ENCODE results near the gene PGAP6. TPM values are rescaled to one million over a fixed set of nuclear protein-coding genes. Genes with fewer than 3 reads are reported as not detected.
A peak's percentile ranks its signal among the peaks of the same experiment; 100 is the strongest.
"Not testable (repeated sequence)": the region's sequence is repeated elsewhere in the genome, so short reads cannot be mapped to it uniquely, and the experiment has no call there.

PGAP6 gene
- total RNA-seq, 1 donor from 2014 or later: 11.0 TPM

DNA sequence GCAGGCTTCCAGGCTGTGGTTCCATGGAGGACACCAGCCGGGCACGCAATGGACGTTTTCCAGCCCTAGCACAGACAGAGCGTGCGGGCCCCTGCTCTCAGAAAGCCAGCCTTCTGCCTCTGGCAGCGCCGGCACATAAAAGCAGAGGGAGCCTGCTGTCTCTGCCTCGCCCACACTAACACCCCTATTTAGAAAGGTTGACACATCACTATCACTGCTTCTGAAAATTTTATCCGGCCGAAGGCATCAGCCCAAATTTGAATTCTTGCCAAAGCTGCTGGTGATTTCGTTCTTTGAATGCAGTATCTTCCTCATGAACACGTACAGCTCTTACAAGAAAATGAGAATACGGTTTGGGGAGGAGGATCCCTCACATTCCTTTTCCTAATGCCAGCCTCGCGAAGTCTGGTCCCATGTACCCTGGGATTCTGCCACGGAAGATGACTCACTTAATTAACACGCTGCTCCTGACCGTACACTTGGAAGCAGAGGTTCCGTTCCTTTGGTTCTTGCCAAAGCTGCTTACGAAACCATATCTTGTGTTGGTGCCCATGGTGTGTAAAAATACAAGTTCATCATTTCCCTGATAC is 42.4 kb upstream of the PGAP6 start:
- peak overlapping the region; percentile 73 to 86 (median 83) for H3K4me3 ChIP-seq (ENCODE audit: low read length in 3 of 3)
- no peaks in the 10 kb centered on the region for H3K27me3 ChIP-seq (ENCODE audit: control insufficient read depth in 3 of 3, insufficient read depth in 3 of 3, low read length in 3 of 3)
- H3K9me3 ChIP-seq (ENCODE audit: control insufficient read depth in 3 of 3, low read length in 3 of 3): no peaks in the 10 kb centered on the region
- H3K36me3 ChIP-seq (ENCODE audit: control insufficient read depth in 3 of 3, insufficient read depth in 3 of 3, low read length in 3 of 3): peaks cover 2 to 7% (median 5%) of the 10 kb centered on the region in 3 donors
- H3K9ac ChIP-seq (ENCODE audit: low read depth in 1 of 3, low read length in 3 of 3): peak overlapping the region; percentile 87 to 94 (median 93)
- H3K4me1 ChIP-seq (ENCODE audit: control insufficient read depth in 3 of 3, insufficient read depth in 3 of 3, low read length in 3 of 3): peaks cover 33 to 44% (median 35%) of the 10 kb centered on the region in 3 donors
- peak overlapping the region; percentile 97 for H3K27ac ChIP-seq (ENCODE audit: low read depth, low read length)

DNA sequence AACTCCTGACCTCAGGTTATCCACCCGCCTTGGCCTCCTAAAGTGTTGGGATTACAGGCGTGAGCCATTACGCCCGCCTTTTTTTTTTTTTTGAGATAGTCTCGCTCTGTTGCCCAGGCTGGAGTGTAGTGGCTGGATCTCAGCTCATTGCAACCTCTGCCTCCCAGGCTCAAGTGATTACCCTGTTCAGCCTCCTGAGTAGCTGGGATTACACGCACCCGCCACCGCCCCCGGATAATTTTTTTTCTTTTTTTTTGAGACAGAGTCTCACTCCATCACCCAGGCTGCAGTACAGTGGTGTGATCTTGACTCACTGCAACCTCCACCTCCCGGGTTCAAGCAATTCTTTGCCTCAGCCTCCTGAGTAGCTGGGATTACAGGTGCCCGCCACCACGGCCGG is 40.4 kb upstream of the PGAP6 start:
- H3K9ac ChIP-seq (ENCODE audit: low read depth in 1 of 3, low read length in 3 of 3); H3K36me3 ChIP-seq (ENCODE audit: control insufficient read depth in 3 of 3, insufficient read depth in 3 of 3, low read length in 3 of 3); H3K4me3 ChIP-seq (ENCODE audit: low read length in 3 of 3); H3K27me3 ChIP-seq (ENCODE audit: control insufficient read depth in 3 of 3, insufficient read depth in 3 of 3, low read length in 3 of 3); H3K27ac ChIP-seq (ENCODE audit: low read depth, low read length); H3K9me3 ChIP-seq (ENCODE audit: control insufficient read depth in 3 of 3, low read length in 3 of 3): not testable (repeated sequence)
- peaks cover 17 to 26% (median 25%) of the 10 kb centered on the region in 3 donors for H3K4me1 ChIP-seq (ENCODE audit: control insufficient read depth in 3 of 3, insufficient read depth in 3 of 3, low read length in 3 of 3)

DNA sequence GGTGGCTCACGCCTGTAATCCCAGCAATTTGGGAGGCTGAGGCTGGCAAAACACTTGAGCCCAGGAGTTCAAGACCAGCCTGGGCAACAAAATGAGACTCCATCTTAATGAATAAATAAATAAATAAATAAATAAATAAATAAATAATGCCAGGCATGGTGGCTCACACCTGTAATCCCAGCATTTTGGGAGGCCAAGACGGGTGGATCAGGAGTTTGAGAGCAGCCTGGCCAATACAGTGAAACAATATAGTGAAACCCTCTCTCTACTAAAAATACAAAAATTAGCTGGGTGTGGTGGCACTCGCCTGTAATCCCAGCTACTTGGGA is 33.4 kb upstream of the PGAP6 start:
- H3K27ac ChIP-seq (ENCODE audit: low read depth, low read length); H3K4me1 ChIP-seq (ENCODE audit: control insufficient read depth in 3 of 3, insufficient read depth in 3 of 3, low read length in 3 of 3); H3K9me3 ChIP-seq (ENCODE audit: control insufficient read depth in 3 of 3, low read length in 3 of 3); H3K27me3 ChIP-seq (ENCODE audit: control insufficient read depth in 3 of 3, insufficient read depth in 3 of 3, low read length in 3 of 3); H3K4me3 ChIP-seq (ENCODE audit: low read length in 3 of 3); H3K9ac ChIP-seq (ENCODE audit: low read depth in 1 of 3, low read length in 3 of 3): not testable (repeated sequence)
- peaks cover 11 to 13% (median 13%) of the 10 kb centered on the region in 3 donors for H3K36me3 ChIP-seq (ENCODE audit: control insufficient read depth in 3 of 3, insufficient read depth in 3 of 3, low read length in 3 of 3)

DNA sequence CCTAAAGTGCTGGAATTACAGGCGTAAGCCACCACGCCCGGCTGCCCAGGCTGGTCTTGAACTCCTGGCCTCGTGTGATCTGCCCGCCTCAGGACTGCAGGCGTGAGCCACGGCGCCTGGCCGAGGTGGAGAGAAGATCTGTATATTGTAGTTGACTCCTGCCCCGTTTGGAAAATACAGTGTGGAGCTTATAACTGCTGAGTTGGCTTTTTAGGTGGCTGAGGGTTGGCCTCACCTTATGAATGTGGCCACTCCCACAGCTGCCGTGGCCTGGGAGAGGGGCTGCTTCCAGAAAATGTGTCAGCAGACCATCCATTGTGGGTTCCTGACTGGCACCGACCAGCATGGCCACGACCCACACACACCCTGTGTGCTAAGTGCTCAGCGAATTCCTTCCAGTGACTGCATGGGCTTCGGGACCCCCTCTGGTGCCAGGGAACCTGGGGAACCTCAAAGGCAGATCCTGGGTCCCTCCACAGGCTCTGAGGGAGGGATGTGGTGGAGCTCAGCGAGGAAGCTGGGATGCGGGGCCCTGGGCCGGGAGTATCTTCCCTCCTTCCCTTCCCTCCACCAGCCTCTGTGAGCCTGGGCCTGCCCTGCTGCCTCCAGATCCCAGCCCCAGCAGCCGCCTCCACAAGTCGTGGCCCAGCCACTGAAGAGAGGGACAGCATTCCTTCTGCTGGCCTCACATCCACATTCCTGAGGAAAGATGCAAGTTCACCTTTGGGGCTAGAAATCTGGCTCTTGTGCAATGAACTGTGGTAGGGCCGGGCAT is 32.8 kb upstream of the PGAP6 start:
- no peaks in the 10 kb centered on the region for H3K4me1 ChIP-seq (ENCODE audit: control insufficient read depth in 3 of 3, insufficient read depth in 3 of 3, low read length in 3 of 3)
- H3K9me3 ChIP-seq (ENCODE audit: control insufficient read depth in 3 of 3, low read length in 3 of 3): no peaks in the 10 kb centered on the region
- H3K27ac ChIP-seq (ENCODE audit: low read depth, low read length): no peak overlapping the region
- H3K9ac ChIP-seq (ENCODE audit: low read depth in 1 of 3, low read length in 3 of 3): no peak overlapping the region
- H3K27me3 ChIP-seq (ENCODE audit: control insufficient read depth in 3 of 3, insufficient read depth in 3 of 3, low read length in 3 of 3): no peaks in the 10 kb centered on the region
- H3K36me3 ChIP-seq (ENCODE audit: control insufficient read depth in 3 of 3, insufficient read depth in 3 of 3, low read length in 3 of 3): peaks cover 11 to 19% (median 13%) of the 10 kb centered on the region in 3 donors
- H3K4me3 ChIP-seq (ENCODE audit: low read length in 3 of 3): no peak overlapping the region

DNA sequence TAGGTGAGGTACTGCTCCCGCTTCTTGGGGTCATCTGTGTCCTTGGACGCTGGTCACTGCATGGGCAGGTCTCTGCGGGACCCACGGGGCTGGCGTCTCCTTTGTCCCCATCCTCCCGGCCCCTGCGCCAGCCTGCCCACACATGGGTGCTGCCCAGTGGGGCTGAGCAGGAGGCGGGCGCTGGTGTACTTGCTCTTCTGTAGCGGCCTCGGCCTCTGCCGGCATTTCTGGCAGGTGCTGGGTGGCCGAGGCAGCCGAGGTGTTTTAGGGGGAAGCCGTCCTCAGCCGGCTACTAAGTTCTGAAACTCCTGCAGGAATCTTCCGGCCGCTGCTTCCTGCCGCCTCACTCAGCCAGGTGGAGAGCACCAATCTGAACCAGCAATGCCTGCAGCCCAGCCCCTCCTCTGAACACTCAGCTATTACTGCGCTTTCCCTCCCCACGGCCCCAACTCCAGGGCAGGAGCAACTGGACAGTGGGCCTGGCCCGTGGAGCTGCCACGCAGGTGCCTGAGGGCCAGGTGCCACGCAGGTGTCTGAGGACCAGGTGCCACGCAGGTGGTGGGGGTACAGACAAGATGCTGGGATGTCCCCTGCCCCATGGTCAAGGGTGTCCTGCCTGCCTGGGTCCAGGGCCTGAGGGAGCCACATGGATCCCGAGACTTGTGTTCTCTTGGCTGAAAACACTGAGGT is 29.9 kb upstream of the PGAP6 start:
- Histone ChIP-seq H3K9ac (ENCODE audit: low read depth in 1 of 3, low read length in 3 of 3) (no peak overlapping the region), H3K36me3 (ENCODE audit: control insufficient read depth in 3 of 3, insufficient read depth in 3 of 3, low read length in 3 of 3) (peaks cover 11 to 20% (median 16%) of the 10 kb centered on the region in 3 donors), H3K27ac (ENCODE audit: low read depth, low read length) (no peak overlapping the region), H3K4me3 (ENCODE audit: low read length in 3 of 3) (no peak overlapping the region), H3K27me3 (ENCODE audit: control insufficient read depth in 3 of 3, insufficient read depth in 3 of 3, low read length in 3 of 3) (no peaks in the 10 kb centered on the region), H3K9me3 (ENCODE audit: control insufficient read depth in 3 of 3, low read length in 3 of 3) (no peaks in the 10 kb centered on the region), H3K4me1 (ENCODE audit: control insufficient read depth in 3 of 3, insufficient read depth in 3 of 3, low read length in 3 of 3) (no peaks in the 10 kb centered on the region)

DNA sequence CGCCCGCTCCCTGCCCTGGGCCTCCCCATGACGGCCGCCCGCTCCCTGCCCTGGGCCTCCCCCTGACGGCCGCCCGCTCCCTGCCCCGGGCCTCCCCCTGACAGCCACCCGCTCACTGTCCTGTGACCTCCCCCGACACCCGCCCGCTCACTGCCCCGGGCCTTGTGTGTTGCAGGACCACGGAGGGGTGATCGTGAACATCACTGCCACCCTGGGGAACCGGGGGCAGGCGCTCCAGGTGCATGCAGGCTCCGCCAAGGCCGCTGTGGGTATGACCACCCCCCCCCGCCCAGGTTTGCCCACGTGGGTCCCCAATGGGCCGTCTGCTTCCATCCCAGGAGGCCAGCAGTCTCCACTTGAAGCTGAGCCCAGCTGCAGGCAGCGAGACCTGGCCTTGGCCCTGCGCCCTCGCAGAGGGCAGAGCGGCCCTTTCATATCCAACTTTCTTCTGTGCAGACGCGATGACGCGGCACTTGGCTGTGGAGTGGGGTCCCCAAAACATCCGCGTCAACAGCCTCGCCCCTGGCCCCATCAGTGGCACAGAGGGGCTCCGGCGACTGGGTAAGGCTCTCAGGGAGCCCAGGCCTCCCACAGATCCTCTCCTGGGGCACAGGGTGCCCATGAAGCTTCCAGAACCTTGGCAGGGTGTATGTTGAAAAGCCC is 28.9 kb upstream of the PGAP6 start:
- Histone ChIP-seq H3K36me3 (ENCODE audit: control insufficient read depth in 3 of 3, insufficient read depth in 3 of 3, low read length in 3 of 3) (peaks cover 11 to 20% (median 16%) of the 10 kb centered on the region in 3 donors), H3K27ac (ENCODE audit: low read depth, low read length) (no peak overlapping the region), H3K4me1 (ENCODE audit: control insufficient read depth in 3 of 3, insufficient read depth in 3 of 3, low read length in 3 of 3) (no peaks in the 10 kb centered on the region), H3K9ac (ENCODE audit: low read depth in 1 of 3, low read length in 3 of 3) (no peak overlapping the region), H3K4me3 (ENCODE audit: low read length in 3 of 3) (no peak overlapping the region), H3K9me3 (ENCODE audit: control insufficient read depth in 3 of 3, low read length in 3 of 3) (no peaks in the 10 kb centered on the region), H3K27me3 (ENCODE audit: control insufficient read depth in 3 of 3, insufficient read depth in 3 of 3, low read length in 3 of 3) (no peaks in the 10 kb centered on the region)

DNA sequence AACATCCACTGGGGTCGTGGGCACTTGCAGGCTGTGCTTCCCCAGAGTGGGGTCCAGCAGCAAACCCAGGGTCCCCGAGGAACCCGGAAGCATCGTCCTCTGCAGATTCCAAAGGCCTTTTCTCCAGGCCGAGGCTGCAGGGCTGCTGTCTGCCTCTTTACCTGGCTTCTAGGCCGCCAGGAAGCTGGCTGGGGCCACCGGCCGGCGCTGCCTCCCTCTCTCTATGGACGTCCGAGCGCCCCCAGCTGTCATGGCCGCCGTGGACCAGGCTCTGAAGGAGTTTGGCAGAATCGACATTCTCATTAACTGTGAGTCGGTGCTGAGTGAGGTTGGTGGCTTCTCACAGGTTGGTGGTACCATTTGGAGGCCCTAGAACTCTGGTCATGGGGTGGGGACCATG is 25.5 kb upstream of the PGAP6 start:
- Histone ChIP-seq H3K9me3 (ENCODE audit: control insufficient read depth in 3 of 3, low read length in 3 of 3) (no peaks in the 10 kb centered on the region), H3K4me3 (ENCODE audit: low read length in 3 of 3) (no peak overlapping the region), H3K36me3 (ENCODE audit: control insufficient read depth in 3 of 3, insufficient read depth in 3 of 3, low read length in 3 of 3) (peaks cover 11 to 20% (median 16%) of the 10 kb centered on the region in 3 donors), H3K27me3 (ENCODE audit: control insufficient read depth in 3 of 3, insufficient read depth in 3 of 3, low read length in 3 of 3) (no peaks in the 10 kb centered on the region), H3K4me1 (ENCODE audit: control insufficient read depth in 3 of 3, insufficient read depth in 3 of 3, low read length in 3 of 3) (no peaks in the 10 kb centered on the region), H3K27ac (ENCODE audit: low read depth, low read length) (no peak overlapping the region), H3K9ac (ENCODE audit: low read depth in 1 of 3, low read length in 3 of 3) (no peak overlapping the region)

DNA sequence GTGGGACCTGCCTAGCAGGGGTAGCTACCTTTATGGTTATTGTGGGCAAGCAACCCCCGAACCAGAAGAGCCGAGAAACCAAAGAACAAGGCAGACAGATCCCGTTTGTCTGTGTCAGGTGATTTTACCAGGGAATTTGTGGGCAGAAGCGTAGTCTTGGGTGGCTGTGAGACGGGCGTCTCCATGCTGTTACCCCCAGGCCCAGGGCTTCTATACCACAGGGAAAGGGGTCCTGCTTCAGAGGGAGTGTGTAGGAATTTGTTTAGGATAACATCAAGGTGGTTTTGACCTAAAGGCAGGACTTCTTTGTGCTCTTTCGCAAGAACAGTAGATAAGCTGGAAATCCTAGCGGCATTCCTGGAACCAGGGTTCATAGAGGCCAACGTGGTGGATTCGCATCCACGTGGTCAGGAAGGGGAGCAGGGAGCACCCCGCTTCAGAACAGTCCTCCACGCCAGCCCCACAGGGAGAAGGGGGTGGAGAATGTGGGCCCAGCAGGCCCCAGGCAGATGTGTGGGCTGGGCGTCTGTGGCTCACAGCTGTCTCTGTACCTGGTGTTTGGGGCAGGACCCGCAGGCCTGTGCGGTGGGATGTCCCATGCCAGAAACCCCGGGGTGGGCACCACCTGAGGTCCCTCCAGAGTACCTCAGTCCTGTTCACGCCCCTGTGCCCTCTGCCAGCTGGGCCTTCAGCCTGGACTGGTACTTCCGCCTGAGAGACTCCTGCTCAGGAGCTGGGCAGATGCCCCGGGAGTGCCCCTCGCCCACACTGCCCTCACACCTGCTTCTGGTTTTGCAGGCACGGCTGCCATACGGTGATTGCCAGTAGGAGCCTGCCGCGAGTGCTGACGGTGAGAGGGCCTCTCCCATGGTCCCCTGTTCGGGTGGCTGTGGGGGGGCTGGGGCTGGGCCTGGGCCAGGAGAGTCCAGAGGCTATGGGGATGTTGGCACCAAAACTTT is 24.0 kb upstream of the PGAP6 start:
- no peak overlapping the region for H3K9ac ChIP-seq (ENCODE audit: low read depth in 1 of 3, low read length in 3 of 3)
- no peaks in the 10 kb centered on the region for H3K9me3 ChIP-seq (ENCODE audit: control insufficient read depth in 3 of 3, low read length in 3 of 3)
- H3K4me1 ChIP-seq (ENCODE audit: control insufficient read depth in 3 of 3, insufficient read depth in 3 of 3, low read length in 3 of 3): peaks cover 0 to under 1% (median 0%) of the 10 kb centered on the region in 3 donors
- H3K27me3 ChIP-seq (ENCODE audit: control insufficient read depth in 3 of 3, insufficient read depth in 3 of 3, low read length in 3 of 3): no peaks in the 10 kb centered on the region
- H3K27ac ChIP-seq (ENCODE audit: low read depth, low read length): no peak overlapping the region
- no peak overlapping the region for H3K4me3 ChIP-seq (ENCODE audit: low read length in 3 of 3)
- peaks cover 0 to 9% (median 5%) of the 10 kb centered on the region in 3 donors for H3K36me3 ChIP-seq (ENCODE audit: control insufficient read depth in 3 of 3, insufficient read depth in 3 of 3, low read length in 3 of 3)

DNA sequence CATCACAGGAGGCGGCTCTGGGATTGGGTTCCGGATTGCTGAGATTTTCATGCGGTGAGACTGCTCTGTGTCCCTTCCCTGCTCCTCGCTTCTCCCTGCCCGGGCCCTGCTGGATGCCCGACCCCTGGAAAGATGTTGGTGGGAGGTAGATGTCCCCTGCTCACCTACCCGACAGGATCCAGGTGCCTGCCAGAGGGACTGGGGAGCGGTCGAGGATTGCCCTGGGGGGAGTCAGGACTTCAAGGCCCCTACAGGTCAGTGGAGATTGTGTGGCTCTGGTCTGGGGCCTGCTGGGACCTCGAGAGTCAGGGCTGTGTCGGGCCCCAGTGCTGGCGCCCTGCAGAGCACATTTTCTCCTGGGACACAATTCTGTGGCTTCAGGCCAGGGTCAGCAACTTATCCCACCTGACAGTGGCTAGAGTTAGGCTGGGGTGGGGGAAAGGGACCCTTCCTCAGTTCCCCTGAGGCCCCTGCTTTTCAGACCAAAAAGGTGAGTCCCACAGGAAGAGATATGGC is 23.3 kb upstream of the PGAP6 start:
- Histone ChIP-seq H3K9me3 (ENCODE audit: control insufficient read depth in 3 of 3, low read length in 3 of 3) (no peaks in the 10 kb centered on the region), H3K36me3 (ENCODE audit: control insufficient read depth in 3 of 3, insufficient read depth in 3 of 3, low read length in 3 of 3) (peaks cover 3 to 9% (median 6%) of the 10 kb centered on the region in 3 donors), H3K4me3 (ENCODE audit: low read length in 3 of 3) (no peak overlapping the region), H3K9ac (ENCODE audit: low read depth in 1 of 3, low read length in 3 of 3) (no peak overlapping the region), H3K27me3 (ENCODE audit: control insufficient read depth in 3 of 3, insufficient read depth in 3 of 3, low read length in 3 of 3) (no peaks in the 10 kb centered on the region), H3K4me1 (ENCODE audit: control insufficient read depth in 3 of 3, insufficient read depth in 3 of 3, low read length in 3 of 3) (peaks cover 4 to 7% (median 5%) of the 10 kb centered on the region in 3 donors), H3K27ac (ENCODE audit: low read depth, low read length) (no peak overlapping the region)
